ENCODE data around the gene DYRK3. TPM values are rescaled to one million over a fixed set of nuclear protein-coding genes. Genes with fewer than 3 reads are reported as not detected.

Gene DYRK3
- total and polyA plus RNA-seq, 2 of the 13 experiments (the other 11 are each of a cell fraction or from before 2014, with no cell fraction given): 0.48 to 2.8 TPM

- TF ChIP-seq ARID5B (CRISPR knock-in tag; IDR thresholded peaks at IDR 0.05) (peak; percentile 27; the same call in 1 of the 2 replicates), YEATS2 (CRISPR knock-in tag; IDR thresholded peaks at IDR 0.05; ENCODE audit: borderline replicate concordance) (no peak), ATF7 (IDR thresholded peaks at IDR 0.05) (no peak), ATF7 (CRISPR knock-in tag; IDR thresholded peaks at IDR 0.05) (0 out of 2 replicates have a peak, but pooled peaks have one; percentile 32), SNAPC4 (CRISPR knock-in tag; IDR thresholded peaks at IDR 0.05) (no peak), THRA (CRISPR knock-in tag; IDR thresholded peaks at IDR 0.05; ENCODE audit: borderline replicate concordance) (no peak), ZIK1 (CRISPR knock-in tag; IDR thresholded peaks at IDR 0.05; ENCODE audit: borderline replicate concordance, low read depth) (no peak), ZNF83 (CRISPR knock-in tag; IDR thresholded peaks at IDR 0.05; ENCODE audit: borderline replicate concordance) (no peak), ZNF704 (CRISPR knock-in tag; IDR thresholded peaks at IDR 0.05; ENCODE audit: borderline replicate concordance) (no peak), USF2 (IDR thresholded peaks at IDR 0.05; ENCODE audit: low read depth, low read length) (no peak), USF2 (CRISPR knock-in tag; IDR thresholded peaks at IDR 0.05; ENCODE audit: borderline replicate concordance) (peak; percentile 50; the same call in 1 of the 2 replicates), ZSCAN25 (CRISPR knock-in tag; IDR thresholded peaks at IDR 0.05) (no peak), TBX2 (CRISPR knock-in tag; IDR thresholded peaks at IDR 0.05; ENCODE audit: borderline replicate concordance) (peak; percentile 24; the same call in 1 of the 2 replicates), YY1 (IDR thresholded peaks at IDR 0.05; ENCODE audit: insufficient read depth, insufficient replicate concordance, low read depth, low read length) (peak; percentile 47)
Observed at GRCh38 chr1:206685769-206686477, 50.6 kb downstream of the DYRK3 start (continued).
